Keratinocyte (primary cell): ENCODE measurements around the gene BACE1-AS.

ENCODE experiments used
- CTCF ChIP-seq, 3 experiments: IDR thresholded peaks in 1 of 3; conservative IDR thresholded peaks in 1 of 3; optimal IDR thresholded peaks in 1 of 3; 2 replicates in 2 of 3; 3 replicates in 1 of 3; pipeline versions ENCODE3 to v1.5.1; 2011; ENCODE audit warnings: low read length in 3 of 3, mild to moderate bottlenecking in 3 of 3, moderate library complexity in 2 of 3, control low read depth in 1 of 3, inconsistent platforms in 1 of 3; ENCODE audit not compliant: insufficient read depth in 2 of 3; ENCODE audit errors: extremely low read depth in 1 of 3
- EZH2 ChIP-seq: IDR thresholded peaks from one replicate; pipeline ENCODE4 v1.6.1; 2012; ENCODE audit warnings: inconsistent platforms, mild to moderate bottlenecking, low read length, moderate library complexity

- TF ChIP-seq CTCF (optimal IDR thresholded peaks at IDR 0.05 in 1 of 3, IDR thresholded peaks at IDR 0.05 in 1 of 3, conservative IDR thresholded peaks at IDR 0.05 in 1 of 3; ENCODE audit: extremely low read depth in 1 of 3, insufficient read depth in 2 of 3, low read length in 3 of 3) (no peak), EZH2 (no peak)
Observed at GRCh38 chr11:117303646-117304315, 12.6 kb downstream of the BACE1-AS start.
